ENCODE data around the gene SNX1.
"Not testable (repeated sequence)": the region's sequence is repeated elsewhere in the genome, so short reads cannot be mapped to it uniquely, and the experiment has no call there.

The SNX1 gene

GRCh38 chr15:64071931-64072765 is 23.6 kb upstream of the SNX1 start:
- no peak for DNase-seq

- no peak for DNase-seq
These were observed 23.0 kb upstream of the SNX1 start for GRCh38 chr15:64072812-64073211.

GRCh38 chr15:64073496-64073895 is 22.3 kb upstream of the SNX1 start:
- not testable (repeated sequence) for DNase-seq

- DNase-seq = no peak
These were observed 13.0 kb upstream of the SNX1 start for GRCh38 chr15:64082757-64083156.

- DNase-seq = no peak
These were observed 6.1 kb upstream of the SNX1 start for GRCh38 chr15:64089543-64090280.

GRCh38 chr15:64090527-64090926 is 5.3 kb upstream of the SNX1 start:
- DNase-seq = no peak

- DNase-seq = no peak
These were observed 3.5 kb upstream of the SNX1 start for GRCh38 chr15:64092075-64092820.

GRCh38 chr15:64092864-64093626 is 2.7 kb upstream of the SNX1 start:
- no peak for DNase-seq

- DNase-seq = peak; percentile 96
These were observed 2.0 kb upstream of the SNX1 start, which contains the start of gene CIAO2A for GRCh38 chr15:64093627-64094417. Gene CIAO2A, minus strand, starts transcription at chr15:64093838. Its CDS starts 70 bp downstream, at chr15:64093768.

- peak; percentile 67 for DNase-seq
These were observed 369 bp upstream of the SNX1 start for GRCh38 chr15:64095431-64095794.

- peak; percentile 17 for DNase-seq
These were observed 1.0 kb downstream of the SNX1 start for GRCh38 chr15:64096668-64097384.

GRCh38 chr15:64099379-64099778 is 3.6 kb downstream of the SNX1 start:
- DNase-seq = no peak

- DNase-seq = no peak
These were observed 5.2 kb downstream of the SNX1 start for GRCh38 chr15:64100958-64101357.

GRCh38 chr15:64102497-64102896 is 6.7 kb downstream of the SNX1 start:
- DNase-seq = no peak

- DNase-seq = no peak
These were observed 9.4 kb downstream of the SNX1 start for GRCh38 chr15:64105113-64105704.

GRCh38 chr15:64107337-64107736 is 11.6 kb downstream of the SNX1 start:
- DNase-seq = no peak

- DNase-seq = not testable (repeated sequence)
These were observed 14.4 kb downstream of the SNX1 start for GRCh38 chr15:64110108-64110701.

- DNase-seq = no peak
These were observed 15.3 kb downstream of the SNX1 start for GRCh38 chr15:64110950-64111678.

GRCh38 chr15:64111679-64112050 is 15.9 kb downstream of the SNX1 start:
- DNase-seq = no peak
